Ectodermal cell (in vitro differentiated cells): ENCODE results near the gene DHRS2.

Source experiments
- H3K27ac ChIP-seq: 2 replicates; pipeline ENCODE4 v1.7.0; 2013; ENCODE audit warnings: mild to moderate bottlenecking, low read depth, low read length; ENCODE audit not compliant: insufficient read depth, poor library complexity, severe bottlenecking
- H3K27me3 ChIP-seq: 2 replicates; pipeline ENCODE4 v1.7.0; 2013; ENCODE audit warnings: mild to moderate bottlenecking, low read length; ENCODE audit not compliant: insufficient read depth, control insufficient read depth, poor library complexity, severe bottlenecking
- H3K36me3 ChIP-seq: one replicate; pipeline ENCODE4 v1.7.0; 2013; ENCODE audit warnings: low read length; ENCODE audit not compliant: control insufficient read depth, insufficient read depth
- H3K4me1 ChIP-seq: one replicate; pipeline ENCODE4 v1.7.0; 2013; ENCODE audit warnings: low read length; ENCODE audit not compliant: control insufficient read depth, insufficient read depth
- H3K4me3 ChIP-seq: 2 replicates; pipeline ENCODE4 v1.7.0; 2013; ENCODE audit warnings: low read depth, low read length, control low read depth; ENCODE audit not compliant: insufficient read depth
- H3K9me3 ChIP-seq: 2 replicates; pipeline ENCODE4 v1.7.0; 2013; ENCODE audit warnings: mild to moderate bottlenecking, low read length, moderate library complexity; ENCODE audit not compliant: control insufficient read depth
- WGBS, 2 experiments: methylation state at CpG; one replicate each; pipeline ENCODE4 v1.1.7; 2013; ENCODE audit warnings: missing lambda C conversion rate in 2 of 2; 5-methylcytosine and 5-hydroxymethylcytosine counted together

Gene DHRS2

GRCh38 chr14:23646648-23647549 lies 10.7 kb downstream of the DHRS2 start:
- H3K27ac ChIP-seq, result no peak overlapping the region
- no peaks in the 10 kb centered on the region for H3K27me3 ChIP-seq
- no peaks in the 10 kb centered on the region for H3K36me3 ChIP-seq
- no peaks in the 10 kb centered on the region for H3K4me1 ChIP-seq
- WGBS, 2 experiments, result 89% methylated on average over 6 of the region's 6 CpGs
- H3K4me3 ChIP-seq, result no peak overlapping the region
- no peaks in the 10 kb centered on the region for H3K9me3 ChIP-seq

- WGBS, 2 experiments, result 94% methylated on average over 2 of the region's 2 CpGs
- H3K4me1 ChIP-seq, result no peaks in the 10 kb centered on the region
Measured at GRCh38 chr14:23647619-23648018, 11.5 kb downstream of the DHRS2 start.

DNA sequence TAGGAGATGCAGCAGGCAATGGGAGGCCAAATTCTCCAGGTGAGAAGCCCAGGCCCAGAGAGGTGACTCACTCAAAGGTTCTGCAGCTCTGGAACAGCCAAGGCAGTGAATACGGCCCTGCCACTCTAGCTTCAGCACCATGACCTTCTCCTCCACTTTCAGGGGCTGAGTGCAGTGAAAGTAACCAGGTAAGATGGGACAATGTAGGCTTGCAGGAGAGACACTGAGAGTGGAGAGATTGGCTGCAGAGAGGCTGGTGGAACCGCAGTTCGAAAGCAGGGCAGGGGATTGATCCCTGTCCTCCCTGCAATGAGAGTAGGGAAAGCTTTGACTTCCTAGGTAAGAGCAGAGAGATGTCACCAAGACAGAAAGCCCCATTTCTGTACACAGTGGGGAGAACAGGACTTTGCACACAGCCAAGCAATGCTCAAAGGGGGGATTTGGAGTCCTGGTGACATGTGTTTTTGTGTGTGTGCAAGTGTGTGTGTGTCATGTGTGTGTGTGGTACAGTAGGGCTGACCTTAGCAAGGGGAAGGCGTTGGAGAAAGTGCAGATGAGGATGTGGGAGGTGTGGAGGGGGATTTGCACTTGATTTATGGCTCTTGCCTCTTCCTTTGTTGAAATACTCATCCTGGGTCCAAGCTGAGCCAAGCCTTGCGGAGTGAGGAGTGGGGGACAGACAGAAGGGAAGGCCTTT lies 12.7 kb downstream of the DHRS2 start:
- H3K4me1 ChIP-seq, result no peaks in the 10 kb centered on the region
- no peak overlapping the region for H3K27ac ChIP-seq
- no peak overlapping the region for H3K4me3 ChIP-seq
- H3K27me3 ChIP-seq, result no peaks in the 10 kb centered on the region
- WGBS, 2 experiments, result 66 to 73% methylated on average over 5 of the region's 5 CpGs
- H3K9me3 ChIP-seq, result no peaks in the 10 kb centered on the region
- H3K36me3 ChIP-seq, result no peaks in the 10 kb centered on the region

More at GRCh38 chr14:23647619-23648018, 11.5 kb downstream of the DHRS2 start:
- Histone ChIP-seq H3K27me3 (no peaks in the 10 kb centered on the region), H3K36me3 (no peaks in the 10 kb centered on the region), H3K9me3 (no peaks in the 10 kb centered on the region), H3K27ac (no peak overlapping the region), H3K4me3 (no peak overlapping the region)

GRCh38 chr14:23650506-23650905 lies 14.3 kb downstream of the DHRS2 start:
- whole genome bisulfite sequencing, 2 experiments, result 84 to 86% methylated on average over 3 of the region's 3 CpGs

DNA sequence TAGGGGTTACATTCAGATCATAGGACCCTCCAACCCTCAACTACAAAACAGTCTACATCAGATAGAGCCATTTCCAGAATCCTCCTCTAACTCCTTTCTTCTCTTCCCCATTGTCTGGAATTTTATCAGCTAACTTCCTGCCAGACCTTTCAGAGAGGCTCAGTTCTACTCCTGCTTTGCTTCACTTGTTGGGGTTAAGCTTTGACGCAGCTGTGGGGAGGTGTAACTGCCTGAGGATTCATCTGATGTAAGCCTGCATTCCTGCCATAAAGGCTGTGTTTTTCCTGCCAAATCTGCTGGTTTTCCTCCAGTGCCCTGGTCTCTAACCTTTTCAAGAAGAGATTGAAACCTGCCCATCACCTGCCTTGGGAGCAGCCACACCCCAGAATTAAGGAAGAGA lies 16.9 kb downstream of the DHRS2 start:
- WGBS, 2 experiments, result 88 to 100% methylated on average over 1 of the region's 1 CpG

More at GRCh38 chr14:23650506-23650905, 14.3 kb downstream of the DHRS2 start:
- H3K27me3 ChIP-seq, result no peaks in the 10 kb centered on the region
- H3K4me1 ChIP-seq, result no peaks in the 10 kb centered on the region
- no peak overlapping the region for H3K4me3 ChIP-seq
- no peaks in the 10 kb centered on the region for H3K36me3 ChIP-seq
- no peaks in the 10 kb centered on the region for H3K9me3 ChIP-seq
- H3K27ac ChIP-seq, result no peak overlapping the region

GRCh38 chr14:23654231-23654630 lies 18.1 kb downstream of the DHRS2 start:
- 88% methylated on average over 6 of the region's 6 CpGs for WGBS, 2 experiments
- Histone ChIP-seq H3K9me3 (no peaks in the 10 kb centered on the region), H3K36me3 (no peaks in the 10 kb centered on the region), H3K27ac (no peak overlapping the region), H3K4me3 (no peak overlapping the region), H3K4me1 (no peaks in the 10 kb centered on the region), H3K27me3 (no peaks in the 10 kb centered on the region)

More for the DNA sequence above, 16.9 kb downstream of the DHRS2 start:
- H3K36me3 ChIP-seq, result no peaks in the 10 kb centered on the region
- no peak overlapping the region for H3K27ac ChIP-seq
- H3K4me3 ChIP-seq, result no peak overlapping the region
- no peaks in the 10 kb centered on the region for H3K4me1 ChIP-seq
- no peaks in the 10 kb centered on the region for H3K9me3 ChIP-seq
- H3K27me3 ChIP-seq, result no peaks in the 10 kb centered on the region

GRCh38 chr14:23657959-23658470 lies 21.9 kb downstream of the DHRS2 start:
- no peaks in the 10 kb centered on the region for H3K27me3 ChIP-seq
- no peaks in the 10 kb centered on the region for H3K4me1 ChIP-seq
- WGBS, 2 experiments, result 78% methylated on average over 10 of the region's 10 CpGs
- H3K4me3 ChIP-seq, result no peak overlapping the region
- H3K27ac ChIP-seq, result no peak overlapping the region
- H3K36me3 ChIP-seq, result no peaks in the 10 kb centered on the region
- H3K9me3 ChIP-seq, result no peaks in the 10 kb centered on the region

GRCh38 chr14:23660290-23661226 lies 24.4 kb downstream of the DHRS2 start:
- H3K36me3 ChIP-seq, result no peaks in the 10 kb centered on the region
- no peaks in the 10 kb centered on the region for H3K9me3 ChIP-seq
- H3K4me3 ChIP-seq, result no peak overlapping the region
- WGBS, 2 experiments, result 86 to 87% methylated on average over 11 of the region's 11 CpGs
- H3K27ac ChIP-seq, result no peak overlapping the region
- H3K4me1 ChIP-seq, result no peaks in the 10 kb centered on the region
- no peaks in the 10 kb centered on the region for H3K27me3 ChIP-seq

DNA sequence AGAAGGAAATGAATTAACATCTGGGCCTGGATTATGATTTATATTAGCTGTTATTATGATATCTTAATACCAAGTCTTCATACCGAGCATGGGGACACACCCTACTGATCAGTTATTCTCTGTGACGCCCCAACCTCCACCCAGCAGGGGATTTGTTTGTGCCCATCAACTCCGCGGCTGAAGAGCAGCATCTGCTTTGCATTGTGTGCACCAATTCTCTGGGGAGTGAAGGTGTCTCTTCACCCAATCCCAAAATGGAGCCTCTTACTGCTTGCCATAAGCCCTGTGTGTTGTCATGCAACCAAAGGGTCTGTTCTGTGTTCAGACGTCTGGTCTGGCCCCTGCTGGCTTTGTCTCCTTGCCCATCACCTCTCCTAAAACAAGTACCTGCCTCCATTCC lies 25.4 kb downstream of the DHRS2 start:
- no peaks in the 10 kb centered on the region for H3K9me3 ChIP-seq
- WGBS, 2 experiments, result 81 to 90% methylated on average over 5 of the region's 5 CpGs
- H3K4me1 ChIP-seq, result no peaks in the 10 kb centered on the region
- H3K27ac ChIP-seq, result no peak overlapping the region
- H3K36me3 ChIP-seq, result no peaks in the 10 kb centered on the region
- H3K4me3 ChIP-seq, result no peak overlapping the region
- H3K27me3 ChIP-seq, result no peaks in the 10 kb centered on the region
